RWPE2 (cell line): ENCODE results near the gene CNTNAP2.

ENCODE experiments used
- ATAC-seq: fragments of 200-7000 bp; cut with Tn5 transposase; 3 replicates; pipeline ENCODE4 v1.9.1; 2021; ENCODE audit warnings: low read depth
- DNase-seq: peaks from one replicate; pipeline ENCODE4 v3.0.0-alpha.2; 2020; ENCODE audit warnings: low spot score
- H3K27ac ChIP-seq: fragments of 450-650 bp; 2 replicates; pipeline ENCODE4 v1.5.1; 2017; ENCODE audit warnings: mild to moderate bottlenecking; ENCODE audit not compliant: poor library complexity, severe bottlenecking
- H3K27me3 ChIP-seq: fragments of 250-450 bp; sonication (Bioruptor Pico); 2 replicates; pipeline ENCODE4 v1.5.1; 2021; ENCODE audit warnings: mild to moderate bottlenecking, moderate library complexity; ENCODE audit not compliant: insufficient read depth, poor library complexity, severe bottlenecking
- H3K36me3 ChIP-seq: fragments of 250-450 bp; sonication (Bioruptor Pico); 2 replicates; pipeline ENCODE4 v1.5.1; 2020; ENCODE audit warnings: low read depth, mild to moderate bottlenecking, moderate library complexity
- H3K4me1 ChIP-seq: fragments of 250-450 bp; sonication (Bioruptor Pico); 2 replicates; pipeline ENCODE4 v1.5.1; 2021; ENCODE audit warnings: mild to moderate bottlenecking, moderate library complexity; ENCODE audit not compliant: insufficient read depth, poor library complexity, severe bottlenecking
- H3K4me3 ChIP-seq: fragments of 250-450 bp; sonication (Bioruptor Pico); 2 replicates; pipeline ENCODE4 v1.5.1; 2021; ENCODE audit warnings: mild to moderate bottlenecking, moderate library complexity; ENCODE audit not compliant: severe bottlenecking
- H3K9me3 ChIP-seq: fragments of 250-450 bp; sonication (Bioruptor Pico); 2 replicates; pipeline ENCODE4 v1.5.1; 2021; ENCODE audit warnings: mild to moderate bottlenecking, moderate library complexity; ENCODE audit not compliant: severe bottlenecking
- TF ChIP-seq, protein P1 (sequence below): fragments of 450-650 bp; IDR thresholded peaks from one replicate; pipeline ENCODE4 v1.5.1; 2017; ENCODE audit warnings: mild to moderate bottlenecking, moderate library complexity; ENCODE audit not compliant: poor library complexity, severe bottlenecking

The CNTNAP2 gene

GRCh38 chr7:148371280-148371937 lies 2254.8 kb downstream of the CNTNAP2 start:
- Histone ChIP-seq H3K4me1 (no peaks in the 10 kb centered on the region), H3K4me3 (no peak overlapping the region), H3K9me3 (no peaks in the 10 kb centered on the region), H3K27me3 (no peaks in the 10 kb centered on the region), H3K27ac (no peak overlapping the region), H3K36me3 (no peaks in the 10 kb centered on the region)
- DNase-seq (no peak), ATAC-seq (no peak)
- TF ChIP-seq, protein P1, sequence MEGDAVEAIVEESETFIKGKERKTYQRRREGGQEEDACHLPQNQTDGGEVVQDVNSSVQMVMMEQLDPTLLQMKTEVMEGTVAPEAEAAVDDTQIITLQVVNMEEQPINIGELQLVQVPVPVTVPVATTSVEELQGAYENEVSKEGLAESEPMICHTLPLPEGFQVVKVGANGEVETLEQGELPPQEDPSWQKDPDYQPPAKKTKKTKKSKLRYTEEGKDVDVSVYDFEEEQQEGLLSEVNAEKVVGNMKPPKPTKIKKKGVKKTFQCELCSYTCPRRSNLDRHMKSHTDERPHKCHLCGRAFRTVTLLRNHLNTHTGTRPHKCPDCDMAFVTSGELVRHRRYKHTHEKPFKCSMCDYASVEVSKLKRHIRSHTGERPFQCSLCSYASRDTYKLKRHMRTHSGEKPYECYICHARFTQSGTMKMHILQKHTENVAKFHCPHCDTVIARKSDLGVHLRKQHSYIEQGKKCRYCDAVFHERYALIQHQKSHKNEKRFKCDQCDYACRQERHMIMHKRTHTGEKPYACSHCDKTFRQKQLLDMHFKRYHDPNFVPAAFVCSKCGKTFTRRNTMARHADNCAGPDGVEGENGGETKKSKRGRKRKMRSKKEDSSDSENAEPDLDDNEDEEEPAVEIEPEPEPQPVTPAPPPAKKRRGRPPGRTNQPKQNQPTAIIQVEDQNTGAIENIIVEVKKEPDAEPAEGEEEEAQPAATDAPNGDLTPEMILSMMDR, result no peak

DNA sequence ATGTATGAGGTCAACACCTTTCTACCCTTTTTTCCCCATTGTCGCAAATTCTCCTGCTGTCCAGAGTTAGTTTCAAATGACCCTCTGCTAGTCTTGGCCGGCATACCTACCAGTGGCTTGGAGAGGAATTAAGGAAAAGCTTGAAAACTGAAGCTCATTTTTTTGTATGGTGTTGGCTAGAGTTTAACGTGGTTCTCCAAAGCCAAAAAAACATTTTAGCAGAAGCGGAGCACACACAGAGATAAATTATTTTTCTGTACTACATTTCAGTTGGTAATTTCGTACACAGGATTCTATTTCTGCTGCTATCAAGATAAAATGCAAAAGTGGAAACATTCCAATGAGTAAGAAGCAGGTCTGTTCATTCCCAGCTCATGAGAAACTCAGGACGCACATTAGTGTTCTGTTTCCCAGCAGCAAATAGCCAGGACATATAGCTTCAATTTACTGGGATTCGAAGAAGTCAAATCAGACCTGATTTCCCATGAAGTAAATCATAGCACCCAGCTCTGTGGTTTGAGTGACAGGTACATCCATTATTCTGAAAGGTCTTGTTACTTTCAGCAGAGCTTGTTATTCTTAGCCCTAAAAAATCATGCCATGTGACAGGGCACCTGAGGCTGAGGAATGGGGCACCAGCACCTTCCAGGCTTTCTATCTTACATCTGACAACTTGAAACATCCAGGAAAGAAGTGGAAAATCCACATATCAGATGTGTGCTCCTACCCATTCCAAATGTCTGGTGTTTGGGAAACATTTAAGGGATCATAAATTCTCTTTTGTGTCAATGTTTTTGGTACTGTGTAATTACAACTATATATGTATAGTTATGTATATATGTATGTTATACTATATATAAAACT lies 2258.0 kb downstream of the CNTNAP2 start:
- no peaks in the 10 kb centered on the region for H3K27me3 ChIP-seq

DNA sequence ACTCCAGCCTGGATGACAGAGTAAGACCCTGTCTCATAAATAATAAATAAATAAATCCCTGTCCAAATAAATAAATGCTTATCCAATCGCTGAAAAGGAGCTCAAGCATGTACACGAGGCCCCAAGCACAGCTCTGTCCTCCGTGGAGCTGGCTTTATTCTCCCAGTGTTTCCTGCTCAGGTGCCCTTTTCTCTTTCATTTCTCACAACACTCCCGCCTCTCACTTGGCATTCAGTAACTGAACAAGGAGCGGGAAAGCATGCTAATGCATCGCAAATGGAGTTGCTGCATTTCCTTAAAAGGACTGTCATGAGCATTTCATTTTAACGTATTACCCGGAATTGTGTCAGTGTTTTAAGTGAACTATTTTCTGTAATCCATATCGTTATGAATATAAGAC lies 2263.1 kb downstream of the CNTNAP2 start:
- TF ChIP-seq, protein P1, result no peak
- DNase-seq (no peak), ATAC-seq (no peak)

More for the DNA sequence above, 2258.0 kb downstream of the CNTNAP2 start:
- no peak for ATAC-seq
- no peak overlapping the region for H3K27ac ChIP-seq
- no peak overlapping the region for H3K4me3 ChIP-seq
- no peak for DNase-seq
- H3K9me3 ChIP-seq, result no peaks in the 10 kb centered on the region
- no peaks in the 10 kb centered on the region for H3K4me1 ChIP-seq
- no peaks in the 10 kb centered on the region for H3K36me3 ChIP-seq
- TF ChIP-seq, protein P1, result no peak

GRCh38 chr7:148380596-148381419 lies 2264.2 kb downstream of the CNTNAP2 start:
- Histone ChIP-seq H3K36me3 (no peaks in the 10 kb centered on the region), H3K27me3 (no peaks in the 10 kb centered on the region), H3K4me1 (no peaks in the 10 kb centered on the region), H3K4me3 (no peak overlapping the region), H3K9me3 (no peaks in the 10 kb centered on the region), H3K27ac (no peak overlapping the region)
- DNase-seq (no peak), ATAC-seq (no peak)
- TF ChIP-seq, protein P1, result no peak

More for the DNA sequence above, 2263.1 kb downstream of the CNTNAP2 start:
- H3K36me3 ChIP-seq, result no peaks in the 10 kb centered on the region
- H3K27ac ChIP-seq, result no peak overlapping the region
- H3K27me3 ChIP-seq, result no peaks in the 10 kb centered on the region
- no peaks in the 10 kb centered on the region for H3K4me1 ChIP-seq
- H3K4me3 ChIP-seq, result no peak overlapping the region
- H3K9me3 ChIP-seq, result no peaks in the 10 kb centered on the region
